GM12872 (cell line): ENCODE results near the gene PCP4L1.

ENCODE experiments used
- TF ChIP-seq, protein P1 (sequence below): IDR thresholded peaks from 3 replicates; pipeline ENCODE4 v1.5.1; 2011; ENCODE audit warnings: low read depth, mild to moderate bottlenecking, low read length, moderate library complexity; ENCODE audit not compliant: insufficient read depth

The PCP4L1 gene

GRCh38 chr1:161266836-161267235 lies 8.3 kb downstream of the PCP4L1 start:
- TF ChIP-seq, protein P1, sequence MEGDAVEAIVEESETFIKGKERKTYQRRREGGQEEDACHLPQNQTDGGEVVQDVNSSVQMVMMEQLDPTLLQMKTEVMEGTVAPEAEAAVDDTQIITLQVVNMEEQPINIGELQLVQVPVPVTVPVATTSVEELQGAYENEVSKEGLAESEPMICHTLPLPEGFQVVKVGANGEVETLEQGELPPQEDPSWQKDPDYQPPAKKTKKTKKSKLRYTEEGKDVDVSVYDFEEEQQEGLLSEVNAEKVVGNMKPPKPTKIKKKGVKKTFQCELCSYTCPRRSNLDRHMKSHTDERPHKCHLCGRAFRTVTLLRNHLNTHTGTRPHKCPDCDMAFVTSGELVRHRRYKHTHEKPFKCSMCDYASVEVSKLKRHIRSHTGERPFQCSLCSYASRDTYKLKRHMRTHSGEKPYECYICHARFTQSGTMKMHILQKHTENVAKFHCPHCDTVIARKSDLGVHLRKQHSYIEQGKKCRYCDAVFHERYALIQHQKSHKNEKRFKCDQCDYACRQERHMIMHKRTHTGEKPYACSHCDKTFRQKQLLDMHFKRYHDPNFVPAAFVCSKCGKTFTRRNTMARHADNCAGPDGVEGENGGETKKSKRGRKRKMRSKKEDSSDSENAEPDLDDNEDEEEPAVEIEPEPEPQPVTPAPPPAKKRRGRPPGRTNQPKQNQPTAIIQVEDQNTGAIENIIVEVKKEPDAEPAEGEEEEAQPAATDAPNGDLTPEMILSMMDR, result no peak

GRCh38 chr1:161267321-161267720 lies 8.8 kb downstream of the PCP4L1 start:
- TF ChIP-seq, protein P1, result no peak

DNA sequence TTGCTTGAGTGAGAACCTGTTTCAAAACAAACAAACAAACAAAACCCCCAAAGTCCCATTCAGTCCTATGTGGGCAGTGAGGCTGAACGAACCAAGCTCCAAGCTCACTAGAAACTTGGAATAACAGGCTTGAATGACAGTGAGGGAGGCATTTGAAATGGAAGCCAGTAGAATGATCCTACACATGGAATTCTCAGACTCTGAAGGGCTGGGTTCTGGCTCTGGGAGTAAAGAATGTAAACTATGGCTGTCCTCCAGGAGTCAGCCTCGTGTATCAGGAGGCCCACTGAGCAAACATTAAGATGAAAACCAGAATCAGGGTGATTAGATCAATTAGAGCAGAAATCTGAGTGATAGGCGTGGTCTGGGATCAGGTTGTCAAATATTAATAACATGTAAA lies 14.9 kb downstream of the PCP4L1 start:
- TF ChIP-seq, protein P1, result no peak

GRCh38 chr1:161274874-161275273 lies 16.3 kb downstream of the PCP4L1 start:
- TF ChIP-seq, protein P1, result no peak

GRCh38 chr1:161282991-161283390 lies 24.4 kb downstream of the PCP4L1 start:
- TF ChIP-seq, protein P1, result no peak

DNA sequence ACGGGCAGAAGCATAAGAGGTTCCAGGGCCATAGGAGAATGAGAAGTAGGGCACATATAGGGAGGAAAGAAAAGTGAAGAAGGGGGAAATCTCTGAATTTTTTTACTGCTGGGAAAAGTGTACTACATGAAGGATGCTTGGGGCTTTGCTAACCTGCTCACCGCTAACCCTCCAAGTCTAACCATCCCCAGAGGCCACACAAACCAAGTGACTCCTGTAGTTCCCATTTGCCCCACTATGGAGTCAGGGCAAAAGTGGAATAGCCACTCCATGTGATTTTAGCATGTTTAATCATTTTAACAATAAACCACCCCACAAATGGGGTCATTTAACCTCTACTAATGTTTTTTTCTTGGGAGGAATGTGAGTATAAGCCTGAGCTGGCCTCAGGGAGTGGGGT lies 26.6 kb downstream of the PCP4L1 start:
- TF ChIP-seq, protein P1, result no peak

DNA sequence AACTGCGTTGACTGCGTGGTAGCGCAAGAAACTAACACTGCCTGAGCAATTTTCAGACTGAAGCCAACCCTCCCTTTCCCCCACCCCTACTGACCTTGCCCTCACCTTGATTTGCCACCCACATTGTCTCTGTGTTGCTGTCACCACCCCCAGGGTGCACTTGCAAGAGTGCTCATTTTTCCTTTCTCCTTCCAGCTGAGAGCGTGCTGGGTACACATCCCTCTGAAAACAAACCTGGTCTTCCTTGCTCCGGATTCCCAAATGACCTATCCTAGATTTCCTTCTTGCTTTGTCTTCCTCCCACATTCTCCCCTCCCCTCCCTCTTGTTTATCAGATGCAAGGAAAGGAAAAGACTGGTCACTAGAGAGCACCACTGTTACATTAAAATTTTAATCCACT lies 27.0 kb downstream of the PCP4L1 start:
- TF ChIP-seq, protein P1, result no peak

DNA sequence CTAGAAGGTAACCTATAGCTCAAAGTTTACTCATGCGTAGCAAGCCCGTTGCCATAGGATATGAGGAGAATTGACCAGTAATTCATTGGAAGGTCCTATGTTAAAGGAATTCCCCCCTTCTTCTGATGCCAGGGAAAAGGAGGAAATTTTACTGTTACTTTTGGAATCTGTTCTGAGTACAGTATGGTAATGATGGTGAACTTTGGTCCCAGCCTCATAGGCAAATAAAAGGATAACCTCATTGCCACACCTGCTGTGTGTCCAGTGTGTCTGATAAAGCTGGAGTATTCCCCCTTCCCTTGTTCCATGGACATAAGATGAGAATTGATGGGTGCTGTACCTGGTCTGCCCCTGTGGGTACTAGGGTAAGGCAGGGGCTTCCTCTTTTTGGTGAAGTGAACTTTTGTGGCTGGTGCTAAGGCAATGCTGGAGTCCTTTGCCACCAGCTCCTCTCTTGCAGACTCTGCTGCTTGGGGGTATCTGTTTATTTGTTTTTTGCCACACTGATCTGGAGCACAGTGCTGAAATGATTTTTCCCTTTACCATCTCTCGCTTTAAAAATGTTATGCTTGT lies 29.0 kb downstream of the PCP4L1 start:
- TF ChIP-seq, protein P1, result no peak
